Erythroblast (primary cell): ENCODE measurements around the gene STARD5.

Experiments used
- GATA1 ChIP-seq: IDR thresholded peaks from 2 replicates; pipeline ENCODE4 v1.6.1; 2011; ENCODE audit warnings: low read depth, mild to moderate bottlenecking, control low read depth, low read length, moderate library complexity
- POLR2A ChIP-seq: IDR thresholded peaks from 2 replicates; pipeline ENCODE4 v1.6.1; 2011; ENCODE audit warnings: mild to moderate bottlenecking, low read length

DNA sequence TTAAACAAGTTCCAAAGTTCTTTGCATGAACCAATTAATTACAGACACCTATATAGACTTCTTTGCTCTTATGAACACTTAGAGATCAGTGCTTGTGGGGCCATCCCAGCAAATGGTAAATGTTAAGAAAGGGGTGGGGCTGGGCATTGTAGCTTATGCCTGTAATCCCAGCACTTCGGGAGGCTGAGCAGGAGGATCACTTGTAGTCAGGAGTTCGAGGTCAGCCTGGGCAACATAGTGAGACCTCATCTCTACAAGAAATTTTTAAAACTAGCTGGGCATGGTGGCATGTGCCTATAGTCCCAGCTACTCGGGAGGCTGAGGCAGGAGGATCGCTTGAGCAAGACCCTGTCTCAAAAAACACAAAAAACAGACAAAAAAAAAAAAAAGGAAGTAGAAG is 19.4 kb upstream of the STARD5 start:
- TF ChIP-seq POLR2A (no peak), GATA1 (no peak)
